H7 (cell line): ENCODE data around the gene ARIH2. TPM values are rescaled to one million over a fixed set of nuclear protein-coding genes. Genes with fewer than 3 reads are reported as not detected.

Experiments
- DNase-seq: peaks from one replicate; pipeline ENCODE4 v3.0.0; 2012
- H3K27me3 ChIP-seq: 2 replicates; pipeline ENCODE4 v1.6.0; 2011; ENCODE audit warnings: mild to moderate bottlenecking, low read length; ENCODE audit not compliant: control insufficient read depth, insufficient read depth
- H3K36me3 ChIP-seq: replicated peaks from 2 replicates; pipeline ENCODE4 v1.5.1; 2011; ENCODE audit warnings: low read length; ENCODE audit not compliant: control insufficient read depth, insufficient read depth
- H3K4me3 ChIP-seq: 2 replicates; pipeline ENCODE4 v1.5.1; 2011; ENCODE audit warnings: low read depth, mild to moderate bottlenecking, control low read depth, low read length, moderate library complexity; ENCODE audit not compliant: insufficient read depth
- total RNA-seq: library from RNA; depleted of rRNA; stranded (reverse); fragments of >200 nt; shearing (Covaris generic); gene quantifications from 2 replicates; pipeline ENCODE4 v1.2.3, GENCODE V29; 2014

The ARIH2 gene
- total RNA-seq, 1 experiment from 2014 or later = 120 TPM

- H3K36me3 ChIP-seq = peaks cover 49% of the 10 kb centered on the region
- no peak for DNase-seq
- no peak overlapping the region for H3K4me3 ChIP-seq
- no peaks in the 10 kb centered on the region for H3K27me3 ChIP-seq
These were observed 55.6 kb downstream of the ARIH2 start for GRCh38 chr3:48974076-48974864.

GRCh38 chr3:48979451-48979850 is 60.8 kb downstream of the ARIH2 start:
- no peak for DNase-seq
- no peak overlapping the region for H3K4me3 ChIP-seq
- H3K36me3 ChIP-seq = peaks cover 59% of the 10 kb centered on the region
- no peaks in the 10 kb centered on the region for H3K27me3 ChIP-seq

GRCh38 chr3:48980295-48980694 is 61.7 kb downstream of the ARIH2 start:
- Histone ChIP-seq H3K27me3 (no peaks in the 10 kb centered on the region), H3K4me3 (no peak overlapping the region), H3K36me3 (peaks cover 54% of the 10 kb centered on the region)
- no peak for DNase-seq

GRCh38 chr3:48982016-48982415 is 63.4 kb downstream of the ARIH2 start:
- Histone ChIP-seq H3K4me3 (no peak overlapping the region), H3K27me3 (no peaks in the 10 kb centered on the region), H3K36me3 (peaks cover 47% of the 10 kb centered on the region)
- no peak for DNase-seq

- DNase-seq = no peak
- peaks cover 44% of the 10 kb centered on the region for H3K36me3 ChIP-seq
- H3K27me3 ChIP-seq = no peaks in the 10 kb centered on the region
- no peak overlapping the region for H3K4me3 ChIP-seq
These were observed 64.0 kb downstream of the ARIH2 start for GRCh38 chr3:48982686-48983085.

GRCh38 chr3:48983096-48983495 is 64.5 kb downstream of the ARIH2 start:
- H3K4me3 ChIP-seq = no peak overlapping the region
- H3K27me3 ChIP-seq = no peaks in the 10 kb centered on the region
- H3K36me3 ChIP-seq = peaks cover 42% of the 10 kb centered on the region
- no peak for DNase-seq

GRCh38 chr3:48984663-48985062 is 66.0 kb downstream of the ARIH2 start:
- peaks cover 34% of the 10 kb centered on the region for H3K36me3 ChIP-seq
- no peak for DNase-seq
- H3K4me3 ChIP-seq = no peak overlapping the region
- H3K27me3 ChIP-seq = no peaks in the 10 kb centered on the region

- no peak for DNase-seq
- Histone ChIP-seq H3K27me3 (no peaks in the 10 kb centered on the region), H3K4me3 (no peak overlapping the region), H3K36me3 (peaks cover 25% of the 10 kb centered on the region)
These were observed 67.3 kb downstream of the ARIH2 start for GRCh38 chr3:48985831-48986376.

- Histone ChIP-seq H3K36me3 (peaks cover 4% of the 10 kb centered on the region), H3K4me3 (peak overlapping the region; percentile 79), H3K27me3 (no peaks in the 10 kb centered on the region)
- peak; percentile 54 for DNase-seq
These were observed 70.6 kb downstream of the ARIH2 start for GRCh38 chr3:48989126-48989795.

GRCh38 chr3:48989796-48990635 is 71.4 kb downstream of the ARIH2 start, which contains the start of gene P4HTM:
TSS of gene P4HTM (plus strand) at chr3:48990241. CDS start at chr3:48990257, 16 bp downstream.
- Histone ChIP-seq H3K4me3 (peak within 1 kb of the TSS; percentile 79), H3K27me3 (no peaks in the 10 kb centered on the region), H3K36me3 (peaks cover 2% of the 10 kb centered on the region; the same call in 1 of the 2 replicates)
- DNase-seq = peak; percentile 93

- DNase-seq = peak; percentile 74
- H3K4me3 ChIP-seq = peak overlapping the region; percentile 79
- H3K27me3 ChIP-seq = no peaks in the 10 kb centered on the region
- H3K36me3 ChIP-seq = peaks cover 1% of the 10 kb centered on the region; the same call in 1 of the 2 replicates
These were observed 72.2 kb downstream of the ARIH2 start for GRCh38 chr3:48990636-48991469.

GRCh38 chr3:48991851-48992545 is 73.4 kb downstream of the ARIH2 start:
- no peak for DNase-seq
- Histone ChIP-seq H3K27me3 (no peaks in the 10 kb centered on the region), H3K4me3 (no peak overlapping the region), H3K36me3 (peaks cover 1% of the 10 kb centered on the region; the same call in 1 of the 2 replicates)

GRCh38 chr3:48993834-48994233 is 75.2 kb downstream of the ARIH2 start:
- no peaks in the 10 kb centered on the region for H3K27me3 ChIP-seq
- DNase-seq = no peak
- peaks cover 1% of the 10 kb centered on the region; the same call in 1 of the 2 replicates for H3K36me3 ChIP-seq
- no peak overlapping the region for H3K4me3 ChIP-seq
